NCI-H1417 (cell line): Measurements from ENCODE around the gene CXXC5.
A peak's percentile ranks its signal among the peaks of the same experiment; 100 is the strongest.
"Not testable (repeated sequence)": the region's sequence is repeated elsewhere in the genome, so short reads cannot be mapped to it uniquely, and the experiment has no call there.

Experiments
- DNase-seq, 3 experiments: peaks; one replicate each; lab custom pipeline; 2025; lab: John Stamatoyannopoulos, UW

The CXXC5 gene

GRCh38 chr5:139648205-139649081, at the start of gene CXXC5:
TSS of gene CXXC5 (plus strand) at chr5:139648349. CDS start at chr5:139680524, 32,175 bp downstream.
- DNase-seq = peak; percentile 74 to 82 (median 76)

DNA sequence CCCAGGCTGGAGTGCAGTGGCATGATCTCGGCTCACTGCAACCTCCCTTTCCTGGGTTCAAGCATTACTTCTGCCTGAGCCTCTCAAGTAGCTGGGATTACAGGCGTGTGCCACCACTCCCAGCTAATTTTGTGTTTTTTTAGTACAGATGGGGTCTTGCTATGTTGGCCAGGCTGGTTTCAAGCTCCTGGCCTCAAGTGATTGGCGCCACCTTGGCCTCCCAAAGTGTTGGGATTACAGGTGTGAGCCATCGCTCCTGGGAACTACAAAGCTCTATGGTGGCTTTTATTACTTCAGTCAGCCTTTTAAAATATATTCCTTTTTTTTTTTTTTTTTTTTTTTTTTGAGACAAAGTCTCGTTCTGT, 49.6 kb upstream of the CXXC5 start:
- DNase-seq = not testable (repeated sequence)

DNA sequence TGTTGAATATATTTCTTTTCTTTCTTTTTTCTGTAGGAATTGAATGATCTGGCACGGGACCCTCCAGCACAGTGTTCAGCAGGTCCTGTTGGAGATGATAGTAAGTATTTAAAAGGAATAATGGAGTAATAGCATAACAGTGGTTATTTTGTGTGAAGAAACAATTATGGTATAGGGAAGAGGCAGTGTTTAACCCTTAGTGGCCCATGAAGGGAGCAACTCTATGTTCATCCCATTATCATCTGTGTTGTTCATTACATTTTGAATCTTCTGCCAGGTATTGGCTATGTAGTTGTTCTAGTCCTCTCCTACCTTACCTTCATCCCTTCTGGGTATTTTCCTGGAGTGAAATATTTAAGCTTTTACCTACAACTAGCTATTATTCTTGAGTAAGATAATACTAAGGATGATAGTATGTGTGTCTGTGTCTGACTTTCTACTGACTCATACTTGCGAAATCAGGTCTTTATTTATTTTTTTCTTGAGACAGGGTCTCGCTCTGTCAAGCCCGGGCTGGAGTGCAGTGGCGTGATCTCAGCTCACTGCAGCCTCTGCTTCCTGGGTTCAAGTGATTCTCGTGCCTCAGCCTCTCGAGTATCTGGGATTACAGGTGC, 47.7 kb upstream of the CXXC5 start:
- DNase-seq = no peak

DNA sequence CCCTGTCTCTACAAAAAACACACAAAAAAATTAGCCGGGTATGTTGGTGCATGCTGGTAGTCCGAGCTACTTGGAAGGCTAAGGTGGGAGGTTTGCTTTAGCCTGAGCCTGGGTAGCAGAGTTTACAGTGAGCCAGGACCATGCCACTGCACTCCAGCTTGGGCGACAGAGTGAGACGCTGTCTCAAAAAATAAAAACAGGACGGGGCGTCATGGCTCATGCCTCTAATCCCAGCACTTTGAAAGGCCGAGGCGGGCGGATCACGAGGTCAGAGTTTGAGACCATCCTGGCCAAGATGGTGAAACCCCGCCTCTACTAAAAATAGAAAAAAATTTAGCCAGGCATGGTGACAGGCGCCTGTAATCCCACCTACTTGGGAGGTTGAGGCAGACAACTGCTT, 46.7 kb upstream of the CXXC5 start:
- DNase-seq = no peak

DNA sequence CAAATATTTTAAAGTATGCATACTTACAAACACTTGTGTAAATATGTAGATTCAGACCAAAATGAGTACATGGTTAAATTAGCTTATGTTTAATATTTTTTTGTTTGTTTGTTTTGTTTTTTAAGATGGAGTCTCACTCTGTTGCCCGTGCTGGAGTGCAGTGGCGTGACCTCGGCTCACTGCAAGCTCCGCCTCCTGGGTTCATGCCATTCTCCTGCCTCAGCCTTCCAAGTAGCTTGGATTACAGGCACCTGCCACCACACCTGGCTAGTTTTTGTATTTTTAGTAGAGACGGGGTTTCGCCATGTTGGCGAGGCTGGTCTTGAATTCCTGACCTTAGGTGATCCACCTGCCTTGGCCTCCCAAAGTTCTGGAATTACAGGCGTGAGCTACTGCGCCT, 46.2 kb upstream of the CXXC5 start:
- not testable (repeated sequence) for DNase-seq

GRCh38 chr5:139605887-139606286, 42.3 kb upstream of the CXXC5 start:
- no peak for DNase-seq

DNA sequence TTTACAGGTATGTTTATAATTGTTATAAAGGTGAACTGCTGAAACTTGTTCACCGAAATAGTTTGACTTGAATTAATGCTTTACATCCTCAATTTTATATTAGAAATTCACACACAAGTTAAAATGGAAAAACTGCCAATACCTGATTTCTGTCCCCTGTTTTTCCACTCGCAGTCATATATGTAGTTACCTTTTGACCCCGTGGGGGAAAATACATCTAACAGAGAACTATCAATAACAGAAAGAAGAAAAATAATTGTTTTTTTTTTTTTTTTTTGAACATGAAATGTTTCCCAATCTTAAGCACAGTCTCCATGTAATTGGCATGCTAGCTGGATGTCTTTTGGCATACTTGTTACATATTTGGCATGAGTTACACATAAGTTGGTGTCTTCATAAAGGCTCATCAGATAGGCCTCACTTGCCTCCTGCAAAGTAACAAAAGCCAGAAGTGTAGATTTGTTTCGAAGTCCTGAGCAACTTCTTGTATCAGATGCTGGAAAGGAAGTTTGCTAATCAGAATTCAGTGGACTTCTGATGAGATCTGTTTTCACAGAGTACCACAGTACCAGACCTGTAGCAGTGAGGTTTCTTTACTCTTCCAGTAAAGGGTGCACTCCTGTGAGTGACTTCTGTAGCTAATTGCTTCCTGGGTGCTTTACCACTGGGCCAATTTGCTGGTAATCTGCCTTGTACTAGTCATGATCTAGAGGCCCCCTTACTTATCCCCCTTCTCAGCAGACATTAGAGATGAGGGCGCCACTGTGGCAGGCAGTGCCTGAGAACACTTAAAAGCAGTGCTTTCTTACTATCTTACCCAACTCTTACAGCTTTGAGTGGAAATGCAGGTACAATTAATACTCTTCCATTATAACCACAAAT, 36.2 kb upstream of the CXXC5 start:
- DNase-seq = no peak

- no peak for DNase-seq
Observed at GRCh38 chr5:139619861-139620260, 28.3 kb upstream of the CXXC5 start.

DNA sequence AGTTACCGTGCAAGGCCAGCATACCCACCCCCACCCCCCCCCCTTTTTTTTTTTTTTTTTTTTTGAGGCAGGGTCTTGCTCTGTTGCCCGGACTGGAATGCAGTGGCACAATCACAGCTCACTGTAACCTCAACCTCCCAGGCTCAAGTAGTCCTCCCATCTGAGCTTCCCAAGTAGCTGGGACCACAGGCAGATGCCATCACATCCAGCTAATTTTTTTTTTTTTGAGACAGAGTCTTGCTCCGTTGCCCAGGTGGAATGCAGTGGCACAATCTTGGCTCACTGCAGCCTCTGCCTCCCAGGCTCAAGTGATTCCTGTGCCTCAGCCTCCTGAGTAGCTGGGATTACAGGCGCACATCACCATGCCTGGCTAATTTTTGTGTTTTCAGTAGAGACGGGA, 22.8 kb upstream of the CXXC5 start:
- not testable (repeated sequence) for DNase-seq

DNA sequence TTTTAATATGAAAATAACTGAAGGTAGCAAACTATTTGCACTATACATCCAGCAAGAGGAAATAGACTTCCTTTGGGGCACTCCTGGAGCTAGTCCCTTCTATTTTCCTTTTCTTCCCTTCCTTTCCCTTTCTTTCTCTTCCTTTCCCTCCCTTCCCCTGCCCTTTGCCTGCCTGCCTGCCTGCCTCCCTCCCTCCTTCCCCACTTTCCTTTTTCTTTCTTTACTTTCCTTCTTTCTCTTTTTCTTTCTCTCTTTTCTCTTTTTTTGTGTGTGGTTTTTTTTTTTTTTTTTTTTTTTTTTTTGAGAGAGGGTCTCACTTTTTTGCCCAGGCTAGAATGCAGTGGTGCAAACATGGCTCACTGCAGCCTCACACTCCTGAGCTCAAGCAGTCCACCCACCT, 17.3 kb upstream of the CXXC5 start:
- no peak for DNase-seq

DNA sequence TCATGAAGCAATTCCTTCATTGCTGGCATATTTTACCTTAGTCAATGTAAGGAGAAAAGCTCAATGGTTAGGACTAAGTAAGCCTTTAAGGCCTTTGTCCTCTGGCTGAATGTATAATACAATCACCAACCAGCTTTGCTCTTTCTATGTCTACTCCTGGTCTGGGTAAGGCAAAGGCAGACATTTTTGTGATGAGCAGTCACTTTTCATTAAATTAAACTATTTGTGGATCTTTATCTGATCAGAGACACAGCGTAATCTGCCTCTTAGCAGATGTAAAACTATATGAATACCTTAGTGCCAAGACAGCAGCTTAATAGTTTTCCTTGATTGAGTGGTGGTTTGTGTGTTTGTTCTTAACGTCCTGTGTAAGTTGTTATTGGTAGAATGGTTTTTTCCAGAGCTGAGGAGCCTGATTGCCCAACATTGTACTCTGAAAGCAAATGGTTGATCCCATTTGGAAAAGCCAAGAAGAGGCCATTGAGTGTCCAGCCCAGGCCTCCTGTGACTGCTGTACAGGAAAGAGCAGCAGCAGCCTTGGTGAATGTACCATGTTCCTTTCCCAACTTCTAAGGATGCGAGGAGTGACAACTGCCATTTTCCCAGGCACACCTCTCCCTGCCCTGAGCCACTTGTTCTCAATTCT, 16.5 kb upstream of the CXXC5 start:
- DNase-seq = no peak

DNA sequence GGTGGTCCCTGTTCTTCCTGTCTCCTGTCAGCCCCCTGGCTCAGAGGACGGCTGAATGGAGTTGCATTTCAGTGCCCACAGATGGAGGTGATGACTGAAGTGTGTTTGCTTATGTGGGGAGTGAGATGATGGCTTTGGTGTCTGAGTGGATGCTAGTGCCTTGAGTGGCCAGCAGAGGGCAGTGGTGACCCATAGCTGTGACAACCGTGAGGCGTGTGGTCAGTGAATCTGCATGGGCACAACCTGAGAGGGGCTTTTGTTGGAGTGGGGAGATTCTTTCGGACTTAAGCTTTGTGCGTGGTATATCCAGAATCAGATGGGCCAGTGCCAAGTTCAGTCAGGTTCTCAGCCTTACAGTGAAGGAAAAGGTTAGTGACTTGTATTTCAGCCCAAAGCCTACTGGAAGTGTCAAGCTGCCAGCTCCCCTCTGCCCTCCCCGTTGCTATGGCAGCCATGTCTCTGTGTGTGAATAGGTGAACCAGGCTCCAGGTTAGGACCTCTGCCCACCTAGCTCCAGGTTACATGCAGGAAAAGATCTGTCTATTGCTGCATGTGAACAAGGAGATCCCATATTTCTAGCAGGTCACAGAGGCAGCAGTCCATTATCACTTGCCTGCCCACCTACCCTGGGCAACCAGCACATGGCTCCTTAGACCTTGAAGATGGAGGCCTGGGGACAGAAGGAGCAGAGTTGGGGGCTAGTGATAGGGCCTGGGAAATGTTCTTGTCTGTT, 14.7 kb upstream of the CXXC5 start:
- peak; percentile 48 to 81 (median 72) for DNase-seq

DNA sequence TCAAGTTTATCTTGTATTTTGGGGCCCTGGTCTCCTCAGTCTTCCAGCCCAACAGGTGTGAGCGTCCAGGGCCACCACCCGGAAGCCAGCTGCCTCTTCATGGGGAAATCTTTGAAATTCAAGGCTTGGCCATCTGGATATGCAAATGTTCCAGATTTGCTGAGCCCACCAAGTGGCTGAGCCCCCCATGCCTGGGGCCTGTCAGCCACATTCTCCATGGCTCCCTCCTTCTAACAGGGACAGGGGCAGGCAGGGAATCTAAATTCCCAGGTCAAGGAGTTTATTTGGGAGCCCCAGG, 14.2 kb upstream of the CXXC5 start:
- DNase-seq = no peak

GRCh38 chr5:139634541-139634940, 13.6 kb upstream of the CXXC5 start:
- no peak for DNase-seq

DNA sequence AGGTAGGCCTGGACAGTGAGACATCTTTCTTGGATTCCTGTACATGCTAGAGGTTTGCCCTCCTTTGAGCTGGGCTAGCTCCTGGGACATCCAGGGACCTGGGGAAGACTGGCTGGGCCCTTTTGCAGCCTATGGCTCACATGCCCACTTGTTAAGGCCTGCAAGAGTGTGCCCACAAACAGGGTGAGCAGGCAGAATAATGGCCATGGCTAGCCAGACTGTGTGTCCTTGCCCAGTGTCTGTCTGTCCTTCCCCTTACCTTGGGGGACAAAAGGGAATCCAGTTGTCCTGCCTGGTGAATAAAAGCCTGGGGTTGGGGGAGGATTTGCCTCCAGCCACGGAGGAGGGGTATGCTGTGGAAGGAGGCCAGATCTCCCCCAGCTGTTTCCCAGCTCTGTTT, 13.0 kb upstream of the CXXC5 start:
- no peak for DNase-seq

DNA sequence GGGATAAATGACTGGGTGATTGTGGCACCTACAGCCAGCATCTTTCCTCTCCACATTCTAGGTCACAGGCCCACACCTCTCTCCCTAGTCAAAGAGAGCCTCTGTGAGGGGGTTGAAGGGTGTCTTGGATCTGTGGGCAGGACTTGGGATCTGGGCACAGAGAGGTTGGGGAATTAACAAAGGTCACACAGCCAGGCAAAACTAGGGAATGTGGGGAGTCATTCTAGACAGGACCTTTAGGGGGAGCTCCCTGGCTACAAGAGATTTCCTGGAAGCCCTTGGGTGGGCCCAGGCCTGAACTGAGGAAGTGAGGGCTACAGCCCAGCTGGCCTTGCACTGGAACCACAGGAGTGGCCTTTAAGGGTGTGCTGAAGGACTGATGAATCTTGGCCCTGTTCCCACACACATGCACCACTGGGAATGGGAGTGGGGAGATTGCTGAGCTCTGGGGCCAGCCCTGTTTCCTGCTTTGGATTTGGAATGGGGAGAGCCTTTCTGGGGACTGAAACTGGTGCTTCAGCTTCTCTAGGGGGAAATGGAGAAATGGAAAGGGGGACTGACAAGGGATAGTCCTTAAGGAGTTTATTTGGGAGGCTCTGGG, 12.4 kb upstream of the CXXC5 start:
- DNase-seq = peak in 2 of 3 experiments; percentile 50 to 79

DNA sequence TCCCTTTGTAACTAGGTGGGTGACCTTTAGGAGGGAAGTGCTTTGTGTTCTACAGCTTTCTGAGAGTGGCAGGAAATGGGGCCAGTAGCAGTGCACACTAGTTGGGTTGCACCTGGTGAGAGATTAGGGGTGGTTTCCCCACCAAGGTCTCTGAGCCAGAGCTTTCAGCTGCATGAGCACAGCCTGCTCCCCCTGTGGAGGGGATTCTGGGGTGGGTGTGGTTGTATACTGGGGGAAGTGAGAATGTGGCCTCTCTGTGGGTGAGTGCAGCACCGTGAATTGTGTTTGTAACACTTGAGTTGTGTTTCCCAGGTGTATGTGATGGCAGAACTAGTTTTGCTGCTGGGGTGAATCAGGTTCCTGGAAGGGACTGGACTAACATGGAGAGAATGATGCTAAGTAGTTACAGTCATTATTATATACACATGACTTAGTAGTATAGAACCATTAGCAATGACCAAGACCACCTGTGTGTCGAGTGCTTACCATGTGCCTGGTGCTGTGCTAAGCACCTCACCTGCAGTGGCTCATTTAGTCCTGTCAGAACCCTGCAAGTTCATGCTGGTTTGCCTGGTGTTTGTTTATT, 11.8 kb upstream of the CXXC5 start:
- DNase-seq = peak in 1 of 3 experiments; percentile 18

DNA sequence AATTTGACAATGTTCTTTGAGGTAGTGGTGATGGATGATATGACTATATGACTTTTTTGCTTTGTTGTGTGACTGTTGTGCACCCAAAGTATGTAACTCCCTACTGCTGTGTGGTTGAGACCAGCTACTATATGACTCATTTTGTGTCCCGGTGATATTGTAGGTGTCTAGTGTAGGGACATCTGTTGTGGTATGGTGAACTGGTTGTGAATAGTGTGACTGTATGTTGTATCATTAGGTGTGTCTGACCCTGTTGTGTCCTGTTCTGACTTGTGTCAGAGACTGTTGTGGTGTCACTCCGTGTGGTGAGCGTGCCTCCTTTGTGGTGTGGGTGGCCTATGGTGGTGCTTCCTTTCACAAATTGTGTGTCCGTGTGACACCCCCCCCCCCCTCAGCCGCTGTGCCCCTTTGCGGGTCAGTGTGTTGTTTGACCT, 11.2 kb upstream of the CXXC5 start:
- DNase-seq = peak in 1 of 3 experiments; percentile 34

GRCh38 chr5:139637438-139638089, 10.6 kb upstream of the CXXC5 start:
- DNase-seq = peak; percentile 71 to 74 (median 72)
